ENCODE data around the gene ADAMTS17. TPM values are rescaled to one million over a fixed set of nuclear protein-coding genes. Genes with fewer than 3 reads are reported as not detected.
"Not testable (repeated sequence)": the region's sequence is repeated elsewhere in the genome, so short reads cannot be mapped to it uniquely, and the experiment has no call there.

ADAMTS17 gene
- total RNA-seq, 1 donor from 2014 or later, result 1.5 TPM

DNA sequence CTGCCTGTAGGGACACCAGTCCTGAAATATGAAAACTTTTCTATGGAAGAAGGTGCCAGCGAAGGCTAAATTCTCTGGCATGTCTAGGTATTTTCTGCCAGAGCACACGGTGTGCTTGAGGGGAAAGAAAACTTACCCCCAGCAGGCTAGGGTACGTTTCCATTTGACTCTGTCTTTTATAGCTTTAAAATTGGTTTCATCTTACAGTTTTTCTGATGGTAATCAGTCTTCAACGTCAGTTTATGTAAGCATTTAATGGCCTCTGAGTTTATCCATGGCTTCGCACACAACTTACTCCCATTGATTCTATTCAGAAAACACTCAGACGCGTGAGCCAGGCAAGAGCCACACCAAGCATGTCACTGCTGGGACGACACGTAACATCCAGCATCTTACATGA is 249.7 kb downstream of the ADAMTS17 start:
- DNase-seq (ENCODE audit: extremely low spot score, unreplicated experiment), result no peak
- TF ChIP-seq, protein P1, sequence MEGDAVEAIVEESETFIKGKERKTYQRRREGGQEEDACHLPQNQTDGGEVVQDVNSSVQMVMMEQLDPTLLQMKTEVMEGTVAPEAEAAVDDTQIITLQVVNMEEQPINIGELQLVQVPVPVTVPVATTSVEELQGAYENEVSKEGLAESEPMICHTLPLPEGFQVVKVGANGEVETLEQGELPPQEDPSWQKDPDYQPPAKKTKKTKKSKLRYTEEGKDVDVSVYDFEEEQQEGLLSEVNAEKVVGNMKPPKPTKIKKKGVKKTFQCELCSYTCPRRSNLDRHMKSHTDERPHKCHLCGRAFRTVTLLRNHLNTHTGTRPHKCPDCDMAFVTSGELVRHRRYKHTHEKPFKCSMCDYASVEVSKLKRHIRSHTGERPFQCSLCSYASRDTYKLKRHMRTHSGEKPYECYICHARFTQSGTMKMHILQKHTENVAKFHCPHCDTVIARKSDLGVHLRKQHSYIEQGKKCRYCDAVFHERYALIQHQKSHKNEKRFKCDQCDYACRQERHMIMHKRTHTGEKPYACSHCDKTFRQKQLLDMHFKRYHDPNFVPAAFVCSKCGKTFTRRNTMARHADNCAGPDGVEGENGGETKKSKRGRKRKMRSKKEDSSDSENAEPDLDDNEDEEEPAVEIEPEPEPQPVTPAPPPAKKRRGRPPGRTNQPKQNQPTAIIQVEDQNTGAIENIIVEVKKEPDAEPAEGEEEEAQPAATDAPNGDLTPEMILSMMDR (IDR thresholded peaks at IDR 0.05), result no peak
- no peaks in the 10 kb centered on the region for H3K36me3 Mint-ChIP-seq (ENCODE audit: unreplicated experiment)
- H3K27ac Mint-ChIP-seq (ENCODE audit: unreplicated experiment), result no peak overlapping the region
- no peaks in the 10 kb centered on the region for H3K9me3 Mint-ChIP-seq (ENCODE audit: unreplicated experiment)
- H3K27me3 Mint-ChIP-seq (ENCODE audit: unreplicated experiment), result no peaks in the 10 kb centered on the region
- no peak overlapping the region for H3K4me3 Mint-ChIP-seq (ENCODE audit: unreplicated experiment)
- peaks cover 8% of the 10 kb centered on the region for H3K4me1 Mint-ChIP-seq (ENCODE audit: unreplicated experiment)

DNA sequence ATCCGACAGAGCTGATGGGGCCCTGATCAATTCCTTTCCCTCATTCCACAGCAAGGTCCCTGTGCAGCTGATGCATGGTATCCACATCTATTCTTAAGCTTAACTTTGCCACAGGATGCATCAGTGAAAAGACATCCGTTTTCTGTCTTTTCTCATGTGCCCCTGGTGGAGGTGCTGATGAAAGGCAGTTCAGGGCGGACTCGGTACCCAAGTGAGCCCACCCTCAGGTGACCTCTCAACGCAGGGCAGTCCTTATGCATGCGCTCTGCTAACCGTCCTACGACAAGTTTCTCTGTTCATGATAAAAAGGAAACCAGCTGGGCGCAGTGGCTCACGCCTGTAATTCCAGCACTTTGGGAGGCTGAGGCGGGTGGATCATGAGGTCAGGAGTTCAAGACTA is 251.4 kb downstream of the ADAMTS17 start:
- Mint-ChIP-seq H3K4me3 (ENCODE audit: unreplicated experiment) (no peak overlapping the region), H3K27me3 (ENCODE audit: unreplicated experiment) (no peaks in the 10 kb centered on the region), H3K9me3 (ENCODE audit: unreplicated experiment) (no peaks in the 10 kb centered on the region), H3K36me3 (ENCODE audit: unreplicated experiment) (no peaks in the 10 kb centered on the region), H3K27ac (ENCODE audit: unreplicated experiment) (no peak overlapping the region), H3K4me1 (ENCODE audit: unreplicated experiment) (peaks cover 8% of the 10 kb centered on the region)
- TF ChIP-seq, protein P1 (IDR thresholded peaks at IDR 0.05), result no peak
- DNase-seq (ENCODE audit: extremely low spot score, unreplicated experiment), result no peak

DNA sequence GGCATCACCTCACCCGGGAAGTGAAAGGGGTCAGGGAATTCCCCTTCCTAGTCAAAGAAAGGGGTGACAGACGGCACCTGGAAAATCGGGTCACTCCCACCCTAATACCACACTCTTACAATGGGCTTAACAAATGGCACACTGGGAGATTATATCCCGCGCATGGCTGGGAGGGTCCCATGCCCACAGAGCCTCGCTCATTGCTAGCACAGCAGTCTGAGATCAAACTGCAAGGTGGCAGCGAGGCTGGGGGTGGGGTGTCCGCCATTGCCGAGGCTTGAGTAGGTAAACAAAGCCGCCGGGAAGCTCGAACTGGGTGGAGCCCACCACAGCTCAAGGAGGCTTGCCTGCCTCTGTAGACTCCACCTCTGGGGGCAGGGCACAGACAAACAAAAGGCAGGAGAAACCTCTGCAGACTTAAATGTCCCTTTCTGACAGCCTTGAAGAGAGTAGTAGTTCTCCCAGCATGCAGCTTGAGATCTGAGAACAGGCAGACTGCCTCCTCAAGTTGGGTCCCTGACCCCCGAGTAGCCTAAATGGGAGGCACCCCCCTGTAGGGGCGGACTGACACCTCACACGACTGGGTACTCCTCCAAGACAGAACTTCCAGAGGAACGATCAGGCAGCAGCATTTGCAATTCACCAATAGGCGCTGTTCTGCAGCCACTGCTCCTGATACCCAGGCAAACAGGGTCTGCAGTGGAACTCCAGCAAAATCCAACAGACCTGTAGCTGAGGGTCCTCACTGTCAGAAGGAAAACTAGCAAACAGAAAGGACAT is 257.5 kb downstream of the ADAMTS17 start:
- not testable (repeated sequence) for H3K36me3 Mint-ChIP-seq (ENCODE audit: unreplicated experiment); H3K4me3 Mint-ChIP-seq (ENCODE audit: unreplicated experiment); H3K4me1 Mint-ChIP-seq (ENCODE audit: unreplicated experiment); H3K9me3 Mint-ChIP-seq (ENCODE audit: unreplicated experiment); H3K27ac Mint-ChIP-seq (ENCODE audit: unreplicated experiment); H3K27me3 Mint-ChIP-seq (ENCODE audit: unreplicated experiment)
- peak; percentile 72 for DNase-seq (ENCODE audit: extremely low spot score, unreplicated experiment)

DNA sequence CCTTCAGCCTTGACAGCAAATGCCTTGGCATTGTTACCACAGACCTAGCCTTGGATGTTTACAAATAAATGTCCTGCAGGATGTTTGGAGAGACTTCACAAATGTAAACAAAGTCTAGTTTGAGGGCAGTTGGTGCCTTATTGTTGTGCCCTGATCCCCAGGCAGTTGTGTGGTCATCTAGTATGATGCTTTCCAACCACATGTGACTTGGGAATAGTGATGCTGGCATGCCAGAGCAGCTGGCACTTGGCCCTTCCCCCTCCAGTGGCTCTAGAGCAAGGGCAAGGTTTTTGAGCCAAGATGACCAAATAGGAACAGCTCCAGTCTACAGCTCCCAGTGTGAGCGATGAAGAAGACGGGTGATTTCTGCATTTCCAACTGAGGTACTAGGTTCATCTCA is 258.2 kb downstream of the ADAMTS17 start:
- no peaks in the 10 kb centered on the region for H3K4me1 Mint-ChIP-seq (ENCODE audit: unreplicated experiment)
- TF ChIP-seq, protein P1 (IDR thresholded peaks at IDR 0.05), result no peak
- no peaks in the 10 kb centered on the region for H3K36me3 Mint-ChIP-seq (ENCODE audit: unreplicated experiment)
- no peaks in the 10 kb centered on the region for H3K27me3 Mint-ChIP-seq (ENCODE audit: unreplicated experiment)
- H3K4me3 Mint-ChIP-seq (ENCODE audit: unreplicated experiment), result no peak overlapping the region
- H3K9me3 Mint-ChIP-seq (ENCODE audit: unreplicated experiment), result no peaks in the 10 kb centered on the region
- no peak overlapping the region for H3K27ac Mint-ChIP-seq (ENCODE audit: unreplicated experiment)
- DNase-seq (ENCODE audit: extremely low spot score, unreplicated experiment), result no peak

GRCh38 chr15:100082761-100083402 is 258.9 kb downstream of the ADAMTS17 start:
- Mint-ChIP-seq H3K4me1 (ENCODE audit: unreplicated experiment) (no peaks in the 10 kb centered on the region), H3K27me3 (ENCODE audit: unreplicated experiment) (no peaks in the 10 kb centered on the region), H3K9me3 (ENCODE audit: unreplicated experiment) (no peaks in the 10 kb centered on the region), H3K36me3 (ENCODE audit: unreplicated experiment) (no peaks in the 10 kb centered on the region), H3K27ac (ENCODE audit: unreplicated experiment) (no peak overlapping the region), H3K4me3 (ENCODE audit: unreplicated experiment) (no peak overlapping the region)
- DNase-seq (ENCODE audit: extremely low spot score, unreplicated experiment), result no peak
- TF ChIP-seq, protein P1 (IDR thresholded peaks at IDR 0.05), result no peak

Data from osteocyte (in vitro differentiated cells).